ENCODE measurements around the gene UPP2. TPM values are rescaled to one million over a fixed set of nuclear protein-coding genes. Genes with fewer than 3 reads are reported as not detected.

UPP2 gene
- total and polyA plus RNA-seq, 9 of the 15 experiments (the other 6 are each of a cell fraction or from before 2014, with no cell fraction given): not detected

- TF ChIP-seq REST (IDR thresholded peaks at IDR 0.05; ENCODE audit: borderline replicate concordance) (0 out of 2 replicates have a peak, but pooled peaks have one; percentile 25), REST (CRISPR knock-in tag; IDR thresholded peaks at IDR 0.05; ENCODE audit: low read depth) (no peak), FOXP4 (CRISPR knock-in tag; IDR thresholded peaks at IDR 0.05; ENCODE audit: borderline replicate concordance) (no peak), ZNF318 (IDR thresholded peaks at IDR 0.05; ENCODE audit: borderline replicate concordance in 1 of 2, low read depth in 1 of 2) (peak in 1 of 2 experiments; percentile 50; a peak in 1 of 4 replicates), MEF2A (IDR thresholded peaks at IDR 0.05; ENCODE audit: control insufficient read depth, low read depth, low read length) (no peak), USF1 (CRISPR knock-in tag; IDR thresholded peaks at IDR 0.05) (peak; percentile 59)
Measured at GRCh38 chr2:158071018-158071417, 30.7 kb upstream of the UPP2 start (continued).

All from K562 (cell line).